ENCODE measurements around the gene ZNF136.

ZNF136 gene

DNA sequence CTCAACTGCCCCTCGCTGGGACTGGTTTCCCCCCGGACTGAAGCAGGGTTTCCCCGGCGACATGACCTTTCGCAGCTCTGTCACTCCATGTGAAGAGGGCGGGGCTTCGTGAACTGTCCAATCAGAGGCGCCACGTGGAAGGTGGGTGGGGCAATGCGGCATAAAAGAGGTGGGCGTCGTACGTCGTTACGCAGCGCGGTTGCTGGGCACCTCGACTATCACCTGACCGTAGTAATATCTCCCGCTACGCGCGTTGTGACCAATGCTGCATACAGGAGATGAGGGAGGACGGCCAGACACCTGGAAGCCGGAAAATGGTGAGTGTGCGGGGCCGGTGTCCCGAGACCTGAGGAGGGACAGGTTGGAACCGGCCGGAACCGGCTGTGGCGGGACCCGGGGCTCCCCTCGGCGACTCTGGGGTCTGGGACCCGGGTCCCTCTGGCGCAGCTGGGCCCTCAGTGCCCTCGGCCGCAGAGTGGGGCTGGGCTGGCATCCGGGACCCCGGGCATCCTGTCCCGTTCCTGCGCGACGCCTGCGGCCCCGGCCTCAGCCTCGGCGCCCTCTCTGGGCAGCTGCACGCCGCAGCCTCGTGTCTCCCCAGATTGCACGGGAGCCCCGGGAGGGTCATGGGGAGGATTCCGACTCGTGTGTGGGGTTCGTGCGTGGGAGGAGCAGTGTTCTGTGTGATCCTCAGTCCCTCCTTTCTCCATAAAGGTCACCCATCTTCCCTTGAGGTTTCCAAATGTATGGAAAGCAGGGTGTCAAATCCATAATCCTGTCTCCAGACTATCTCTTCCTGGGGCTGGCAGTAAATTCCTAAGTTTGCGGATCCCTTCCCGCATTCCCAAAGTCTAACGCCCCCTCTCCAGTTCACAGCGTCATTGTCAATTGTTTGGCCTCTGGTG, 32.2 kb downstream of the ZNF136 start:
- FAIRE-seq = no peak

DNA sequence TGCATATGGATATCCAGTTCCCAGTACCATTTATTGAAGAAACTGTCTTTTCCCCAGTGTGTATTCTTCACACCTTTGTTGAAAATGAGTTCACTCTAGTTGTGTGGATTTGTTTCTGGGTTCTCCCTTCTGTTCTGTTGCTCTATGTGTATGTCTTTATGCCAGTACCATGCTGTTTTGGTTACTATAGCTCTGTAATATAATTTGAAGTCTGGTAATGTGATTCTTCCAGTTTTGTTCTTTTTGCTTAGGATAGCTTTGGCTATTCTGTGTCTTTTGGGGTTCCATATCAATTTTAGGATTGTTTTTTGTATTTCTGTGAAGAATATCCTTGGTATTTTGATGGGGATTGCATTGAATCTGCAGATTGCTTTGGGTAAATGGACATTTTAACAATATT, 35.2 kb downstream of the ZNF136 start:
- FAIRE-seq = no peak

DNA sequence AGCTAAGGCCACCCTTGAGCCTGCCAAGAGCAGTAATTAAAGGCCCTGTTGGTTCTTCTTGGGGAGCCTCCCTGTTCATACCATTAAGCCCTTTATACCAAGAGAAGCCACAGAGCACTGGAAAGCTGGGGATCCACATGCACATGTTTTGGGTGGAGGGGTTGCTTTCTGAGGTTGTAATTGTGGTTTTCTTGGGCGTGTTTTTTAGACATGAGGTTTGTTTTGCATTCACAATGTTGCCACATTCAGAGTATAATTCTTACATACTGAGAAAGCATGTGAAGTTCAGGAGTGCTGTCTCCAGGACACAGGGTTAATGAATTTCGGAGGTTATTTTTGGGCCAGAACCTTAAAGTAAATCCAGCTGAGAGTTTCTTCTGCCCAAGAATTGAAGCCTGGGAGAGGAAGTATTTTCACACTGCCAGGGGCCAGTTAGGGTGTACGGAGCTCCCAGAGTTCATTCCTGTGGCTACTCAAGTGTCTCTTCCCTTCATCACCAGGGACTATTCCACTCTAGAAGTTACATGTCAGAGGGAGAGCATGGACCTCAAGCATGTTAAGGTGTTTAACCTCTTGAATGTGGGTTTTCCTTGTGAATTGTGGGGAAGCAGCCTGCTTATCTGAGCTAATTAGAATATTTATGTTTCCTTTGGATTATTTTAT, 37.0 kb downstream of the ZNF136 start:
- no peak for FAIRE-seq

DNA sequence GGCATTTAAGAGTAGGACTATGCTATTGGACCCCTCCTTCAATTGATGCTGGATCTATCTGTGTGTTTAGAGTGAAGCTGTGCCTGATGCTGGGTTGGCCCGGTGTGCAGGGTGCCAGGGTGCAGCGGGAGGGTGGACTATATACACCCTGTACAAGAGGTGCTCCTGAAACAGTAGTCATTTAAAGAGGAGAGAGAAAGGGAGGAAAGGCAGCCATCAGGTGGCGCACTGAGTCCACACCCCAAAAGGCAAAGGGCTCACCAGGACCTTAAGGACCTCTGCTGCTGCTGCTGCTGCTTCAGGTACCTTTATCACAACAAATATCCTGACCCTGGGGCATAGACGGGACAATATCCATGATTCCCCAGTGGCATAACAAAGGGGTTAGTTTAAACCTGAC, 39.4 kb downstream of the ZNF136 start:
- FAIRE-seq = no peak

DNA sequence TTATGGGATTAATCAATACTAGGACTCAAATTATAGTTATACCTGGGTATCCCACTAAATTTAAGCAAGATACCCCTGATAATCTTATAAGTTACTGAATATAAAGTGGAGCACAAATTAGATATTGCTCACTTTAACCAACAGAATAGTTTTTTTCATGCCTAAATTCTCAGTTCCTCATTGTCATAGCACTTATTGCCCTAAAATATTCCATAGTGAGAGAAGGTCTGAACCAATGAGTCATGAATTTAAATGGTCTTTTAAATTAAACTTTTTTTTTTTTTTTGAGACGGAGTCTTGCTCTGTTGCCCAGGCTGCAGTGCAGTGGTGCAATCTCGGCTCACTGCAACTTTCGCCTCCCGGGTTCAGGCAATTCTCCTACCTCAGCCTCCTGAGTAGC, 42.4 kb downstream of the ZNF136 start:
- no peak for FAIRE-seq

DNA sequence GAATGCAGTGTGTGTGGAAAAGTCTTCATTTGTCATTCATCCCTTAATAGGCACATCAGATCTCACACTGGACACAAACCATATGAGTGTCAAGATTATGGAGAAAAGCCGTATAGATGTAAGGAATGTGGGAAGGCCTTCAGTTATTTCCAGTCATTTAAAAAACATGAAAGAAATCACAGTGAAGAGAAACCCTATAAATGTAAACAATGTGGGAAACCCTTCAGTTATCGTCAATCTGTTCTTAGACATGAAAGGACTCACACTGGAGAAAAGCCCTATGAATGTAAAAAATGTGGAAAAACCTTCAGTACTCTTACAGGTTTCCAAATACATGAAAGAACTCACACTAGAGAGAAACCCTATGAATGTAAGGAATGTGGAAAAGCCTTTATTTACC, 45.3 kb downstream of the ZNF136 start:
- no peak for FAIRE-seq

DNA sequence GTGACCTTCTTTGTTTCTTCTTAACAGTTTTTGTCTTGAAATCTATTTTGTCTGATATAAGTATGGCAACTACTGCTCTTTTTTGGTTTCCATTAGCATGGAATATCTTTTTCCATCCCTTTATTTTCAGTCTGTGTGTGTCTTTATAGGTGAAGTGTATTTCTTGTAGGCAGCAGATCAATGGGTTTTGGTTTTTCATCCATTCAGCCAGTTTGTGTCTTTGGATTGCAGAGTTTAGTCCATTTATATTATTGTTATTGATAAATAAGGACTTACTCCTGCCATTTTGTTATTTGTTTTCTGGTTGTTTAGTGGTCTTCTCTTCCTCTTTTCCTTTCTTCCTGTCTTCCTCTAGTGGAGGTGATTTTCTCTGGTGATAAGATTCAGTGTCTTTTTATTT, 54.4 kb downstream of the ZNF136 start:
- FAIRE-seq = no peak

DNA sequence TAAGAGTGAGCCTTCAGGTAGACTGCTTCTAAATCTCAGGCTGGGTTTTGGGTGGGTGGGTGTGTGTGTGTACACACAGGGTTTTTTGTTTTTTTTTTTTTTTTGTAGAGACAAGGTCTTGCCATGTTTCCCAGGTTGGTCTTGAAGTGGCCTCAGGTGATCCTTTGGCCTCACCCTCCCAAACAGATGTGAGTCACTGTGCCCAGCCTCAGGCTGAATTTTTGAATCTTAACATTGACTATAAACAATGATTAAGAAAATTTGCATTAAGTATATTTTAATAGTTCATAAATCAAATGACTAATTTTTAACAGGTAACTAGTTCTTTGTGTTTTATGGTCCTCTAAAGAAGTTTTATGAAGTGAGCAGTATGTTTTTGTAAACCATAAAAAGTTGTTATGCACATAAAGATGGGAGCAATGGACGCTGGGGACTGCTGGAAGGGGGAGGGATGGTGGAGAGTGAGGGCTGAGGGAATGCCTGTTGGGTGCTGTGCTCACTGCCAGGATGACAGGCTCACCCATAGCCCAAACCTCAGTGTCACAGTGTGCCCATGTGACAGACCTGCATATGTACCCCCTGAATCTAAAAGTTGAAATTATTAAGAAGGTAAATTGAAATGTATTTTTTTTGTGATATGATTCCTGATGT, 60.2 kb downstream of the ZNF136 start:
- no peak for FAIRE-seq

DNA sequence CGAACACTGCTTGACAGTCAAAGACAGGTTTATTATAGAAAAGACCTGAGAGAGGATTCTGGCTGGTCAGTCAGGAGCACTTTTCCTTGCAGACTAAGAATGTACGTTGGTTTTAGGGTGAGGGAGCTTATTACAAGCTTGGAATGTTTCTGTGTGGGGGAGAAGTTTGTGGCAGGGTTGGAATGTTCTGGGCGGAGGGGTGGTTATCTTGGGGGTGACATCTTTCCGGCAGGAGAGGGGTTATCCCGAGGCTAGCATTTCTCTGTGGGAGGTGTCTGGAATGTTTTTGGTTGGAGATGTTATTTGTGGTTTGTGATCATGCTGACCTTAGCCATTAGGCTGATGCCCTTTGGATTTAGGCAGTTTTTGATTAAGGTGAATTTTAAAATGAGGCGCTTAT, 61.8 kb downstream of the ZNF136 start:
- no peak for FAIRE-seq

DNA sequence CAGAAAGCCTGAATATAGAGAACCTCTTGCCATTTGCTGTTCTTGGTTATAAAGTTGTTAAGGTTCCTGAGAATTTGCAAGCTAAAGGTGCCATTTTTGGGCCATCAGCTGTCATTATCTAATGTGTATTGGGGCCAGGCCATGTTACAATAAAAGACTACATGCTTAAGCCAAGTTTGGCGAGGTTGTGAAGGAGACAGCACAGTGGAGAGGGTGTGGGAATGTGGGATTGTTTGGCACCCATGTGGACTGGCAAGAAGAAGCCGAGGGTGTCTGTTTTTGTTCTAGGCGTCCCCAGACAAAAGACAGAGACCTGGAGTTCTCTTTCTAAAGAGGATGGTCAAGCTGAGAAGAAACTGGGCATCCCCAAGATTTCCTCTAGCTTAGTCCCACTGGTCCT, 67.1 kb downstream of the ZNF136 start:
- FAIRE-seq = no peak

DNA sequence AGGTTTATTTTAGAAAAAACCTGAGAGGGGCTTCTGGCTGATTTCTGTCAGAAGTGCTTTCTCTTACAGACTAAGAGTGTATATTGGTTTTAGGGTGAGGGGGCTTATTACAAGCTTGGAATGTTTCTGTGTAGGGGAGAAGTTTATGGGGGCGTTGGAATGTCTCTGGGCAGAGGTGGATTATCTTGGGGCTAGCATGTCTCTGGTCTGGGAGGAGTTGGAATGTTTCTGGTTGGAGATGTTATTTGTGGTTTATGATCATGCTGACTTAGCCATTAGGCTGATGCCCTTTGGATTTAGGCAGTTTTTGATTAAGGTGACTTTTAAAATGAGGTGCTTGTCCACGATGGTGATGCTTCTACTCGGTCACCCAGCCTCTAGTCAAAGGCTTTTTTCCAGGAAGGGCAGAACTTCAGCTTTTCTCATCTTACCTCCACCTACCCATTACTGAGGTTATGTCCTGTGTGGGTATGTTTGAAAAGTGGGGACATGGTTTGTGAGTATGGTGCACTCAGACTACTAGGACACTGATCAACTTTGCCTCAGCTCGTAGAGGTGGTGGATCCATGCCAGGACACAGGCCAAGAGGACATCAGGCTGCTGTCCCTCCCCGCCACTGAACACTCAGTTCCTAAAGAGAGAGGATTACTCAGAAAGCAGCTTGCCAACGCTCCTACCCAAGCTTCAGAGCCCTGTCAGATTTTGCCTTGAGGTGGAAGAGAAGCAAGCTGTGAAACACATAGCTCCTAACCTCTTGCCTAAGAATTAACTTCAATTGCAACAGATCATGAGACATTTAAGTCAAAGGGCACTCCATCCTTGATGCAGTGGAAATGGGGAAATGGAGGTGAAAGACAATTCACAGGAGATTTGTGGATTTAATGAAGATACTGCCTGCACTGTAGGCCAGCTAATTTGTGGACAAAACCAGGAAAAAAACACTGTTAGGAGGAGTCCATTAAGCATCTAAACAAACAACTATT, 68.1 kb downstream of the ZNF136 start:
- no peak for FAIRE-seq

DNA sequence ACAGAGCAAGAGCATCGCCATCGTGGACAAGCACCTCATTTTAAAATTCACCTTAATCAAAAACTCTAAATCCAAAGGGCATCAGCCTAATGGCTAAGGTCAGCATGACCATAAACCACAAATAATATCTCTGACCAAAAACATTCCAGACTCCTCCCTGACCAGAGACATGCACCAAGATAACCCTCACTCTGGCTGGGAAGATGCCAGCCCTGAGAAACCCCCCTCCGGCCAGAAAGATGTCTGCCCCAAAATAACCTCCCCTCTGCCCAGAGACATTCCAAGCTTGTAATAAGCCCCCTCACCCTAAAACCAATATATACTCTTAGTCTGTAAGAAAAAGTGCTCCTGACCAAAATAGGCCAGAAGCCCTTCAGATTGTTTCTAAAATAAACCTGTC, 70.1 kb downstream of the ZNF136 start:
- FAIRE-seq = no peak

DNA sequence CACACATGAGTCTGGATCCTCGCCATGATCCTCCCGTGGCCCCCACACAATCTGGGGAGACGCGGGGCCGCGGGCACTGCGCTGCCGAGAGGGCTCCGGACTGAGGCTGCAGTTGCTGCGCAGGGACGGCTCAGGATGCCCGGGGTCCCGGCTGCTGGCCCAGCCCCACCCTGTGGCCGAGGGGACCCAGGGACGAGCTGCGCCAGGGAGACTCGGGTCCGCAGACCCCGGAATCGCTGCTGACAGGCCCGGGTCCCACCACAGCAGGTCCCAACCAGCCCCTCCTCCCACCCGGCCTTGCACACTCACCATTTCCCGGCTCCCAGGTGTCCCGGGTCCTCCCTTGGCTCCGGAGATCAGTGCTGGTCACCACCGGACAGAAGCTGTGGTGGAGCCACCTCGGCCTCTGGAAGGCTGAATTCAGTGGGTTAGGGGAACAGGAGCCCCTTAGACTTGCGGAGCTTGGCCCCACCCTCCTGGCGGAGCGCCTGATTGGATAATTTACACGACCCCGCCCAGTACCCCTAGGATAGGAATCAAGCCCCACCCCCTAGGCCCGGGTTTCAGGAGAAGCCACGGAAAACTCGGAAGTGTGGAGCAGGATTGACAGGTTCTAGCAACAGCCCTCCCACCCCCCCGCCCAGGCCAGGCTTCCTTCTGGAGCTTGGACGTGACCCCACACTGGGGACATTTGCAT, 74.4 kb downstream of the ZNF136 start:
- no peak for FAIRE-seq
